HEK293 (cell line): Measurements from ENCODE around the gene VASH2.

Experiments used
- CTCF ChIA-PET: fragments of 350-600 bp; formaldehyde crosslinking; extraction: SDS; loops from one replicate; lab custom pipeline; 2021; ENCODE audit warnings: antibody characterized with exemption; lab: Yijun Ruan, JAX
- POLR2A ChIA-PET: fragments of 300-600 bp; formaldehyde crosslinking; extraction: SDS; loops from one replicate; lab custom pipeline; 2020; ENCODE audit warnings: antibody characterized with exemption, inconsistent platforms; lab: Yijun Ruan, JAX
- H3K27ac ChIP-seq: fragments of 200-500 bp; sonication (Bioruptor generic); 2 replicates; pipeline ENCODE4 v1.5.1; 2014; ENCODE audit warnings: low read depth, low read length, control low read depth, inconsistent platforms; ENCODE audit errors: extremely low read depth
- H3K36me3 ChIP-seq, 2 experiments: fragments of 200-500 bp in 1 of 2; sonication (Bioruptor generic) in 1 of 2; 1 replicate in 1 of 2; 2 replicates in 1 of 2; pipeline ENCODE4 v1.5.1; 2014 to 2017; ENCODE audit warnings: inconsistent platforms in 2 of 2, low read length in 2 of 2; ENCODE audit not compliant: control insufficient read depth in 2 of 2, insufficient read depth in 1 of 2
- H3K4me1 ChIP-seq: fragments of 200-500 bp; sonication (Bioruptor generic); 2 replicates; pipeline ENCODE4 v1.5.1; 2014; ENCODE audit warnings: mild to moderate bottlenecking, low read length, inconsistent platforms; ENCODE audit not compliant: control insufficient read depth, insufficient read depth
- H3K4me3 ChIP-seq: 2 replicates; pipeline ENCODE4 v1.5.1; 2011; ENCODE audit warnings: low read depth, mild to moderate bottlenecking, control low read depth, low read length, moderate library complexity
- H3K9me3 ChIP-seq: fragments of 200-500 bp; sonication (Bioruptor generic); 2 replicates; pipeline ENCODE4 v1.5.1; 2014; ENCODE audit warnings: low read depth, low read length, inconsistent platforms; ENCODE audit not compliant: control insufficient read depth, insufficient read depth
- EGR2 ChIP-seq: fragments of 450-650 bp; formaldehyde crosslinking; IDR thresholded peaks from 2 replicates; pipeline ENCODE4 v1.5.1; 2016; ENCODE audit warnings: low read depth, missing biosample characterization, missing genetic modification characterization
- GLIS1 ChIP-seq: fragments of 450-650 bp; formaldehyde crosslinking; IDR thresholded peaks from 2 replicates; pipeline ENCODE4 v1.5.1; 2016; ENCODE audit warnings: missing biosample characterization, missing genetic modification characterization
- IKZF3 ChIP-seq: fragments of 450-650 bp; IDR thresholded peaks from 2 replicates; pipeline ENCODE4 v1.5.0; 2018; ENCODE audit warnings: missing biosample characterization, mild to moderate bottlenecking, missing genetic modification characterization, moderate library complexity
- KLF10 ChIP-seq: fragments of 450-650 bp; IDR thresholded peaks from 2 replicates; pipeline ENCODE4 v1.5.1; 2018; ENCODE audit warnings: missing biosample characterization, mild to moderate bottlenecking, missing genetic modification characterization
- KLF8 ChIP-seq: fragments of 450-650 bp; formaldehyde crosslinking; IDR thresholded peaks from 2 replicates; pipeline ENCODE4 v1.5.1; 2016; ENCODE audit warnings: missing biosample characterization, missing genetic modification characterization
- KLF9 ChIP-seq: fragments of 450-650 bp; formaldehyde crosslinking; IDR thresholded peaks from 2 replicates; pipeline ENCODE4 v1.5.1; 2016; ENCODE audit warnings: missing biosample characterization, missing genetic modification characterization, low read depth
- MZF1 ChIP-seq: fragments of 450-650 bp; formaldehyde crosslinking; IDR thresholded peaks from 2 replicates; pipeline ENCODE4 v1.5.1; 2017; ENCODE audit warnings: missing biosample characterization, missing genetic modification characterization, borderline replicate concordance
- REPIN1 ChIP-seq: fragments of 450-650 bp; formaldehyde crosslinking; IDR thresholded peaks from 2 replicates; pipeline ENCODE4 v1.5.1; 2017; ENCODE audit warnings: missing biosample characterization, missing genetic modification characterization, low read depth
- ZBTB1 ChIP-seq: fragments of 450-650 bp; formaldehyde crosslinking; IDR thresholded peaks from 2 replicates; pipeline ENCODE4 v1.5.1; 2016; ENCODE audit warnings: missing biosample characterization, missing genetic modification characterization
- ZIC2 ChIP-seq: fragments of 450-650 bp; formaldehyde crosslinking; IDR thresholded peaks from 2 replicates; pipeline ENCODE4 v1.5.1; 2016; ENCODE audit warnings: missing biosample characterization, missing genetic modification characterization
- ZNF121 ChIP-seq: fragments of 450-650 bp; formaldehyde crosslinking; IDR thresholded peaks from 2 replicates; pipeline ENCODE4 v1.5.1; 2016; ENCODE audit warnings: missing biosample characterization, missing genetic modification characterization
- ZNF16 ChIP-seq: fragments of 450-650 bp; formaldehyde crosslinking; IDR thresholded peaks from 2 replicates; pipeline ENCODE4 v1.5.1; 2016; ENCODE audit warnings: low read depth, missing biosample characterization, missing genetic modification characterization
- ZNF202 ChIP-seq: fragments of 450-650 bp; formaldehyde crosslinking; IDR thresholded peaks from 2 replicates; pipeline ENCODE4 v1.5.1; 2016; ENCODE audit warnings: missing biosample characterization, missing genetic modification characterization, borderline replicate concordance
- ZNF335 ChIP-seq: fragments of 450-650 bp; formaldehyde crosslinking; conservative IDR thresholded peaks from 2 replicates; pipeline ENCODE4 v1.5.1; 2016; ENCODE audit warnings: missing biosample characterization, missing genetic modification characterization
- ZNF350 ChIP-seq: fragments of 450-650 bp; formaldehyde crosslinking; IDR thresholded peaks from 2 replicates; pipeline ENCODE4 v1.5.0; 2017; ENCODE audit warnings: missing biosample characterization, mild to moderate bottlenecking, missing genetic modification characterization
- ZNF544 ChIP-seq: fragments of 450-650 bp; formaldehyde crosslinking; IDR thresholded peaks from 2 replicates; pipeline ENCODE4 v1.5.0; 2017; ENCODE audit warnings: missing biosample characterization, missing genetic modification characterization
- ZNF600 ChIP-seq: fragments of 450-650 bp; formaldehyde crosslinking; IDR thresholded peaks from 2 replicates; pipeline ENCODE4 v1.5.1; 2016; ENCODE audit warnings: missing biosample characterization, missing genetic modification characterization
- ZNF658 ChIP-seq: fragments of 450-650 bp; formaldehyde crosslinking; IDR thresholded peaks from 2 replicates; pipeline ENCODE4; 2016; ENCODE audit warnings: missing biosample characterization, missing genetic modification characterization
- ZNF701 ChIP-seq: fragments of 450-650 bp; formaldehyde crosslinking; IDR thresholded peaks from 2 replicates; pipeline ENCODE4 v1.5.1; 2016; ENCODE audit warnings: missing biosample characterization, missing genetic modification characterization
- ZXDB ChIP-seq: fragments of 450-650 bp; formaldehyde crosslinking; IDR thresholded peaks from 2 replicates; pipeline ENCODE4 v1.5.1; 2016; ENCODE audit warnings: missing biosample characterization, missing genetic modification characterization
- TF ChIP-seq, protein P1 (sequence below): fragments of 450-650 bp; formaldehyde crosslinking; IDR thresholded peaks from 2 replicates; pipeline ENCODE4 v1.5.1; 2016; ENCODE audit warnings: missing biosample characterization, missing genetic modification characterization
- TF ChIP-seq, protein P2 (sequence below): fragments of 450-650 bp; formaldehyde crosslinking; IDR thresholded peaks from 2 replicates; pipeline ENCODE4 v1.5.1; 2016; ENCODE audit warnings: missing biosample characterization, missing genetic modification characterization
- TF ChIP-seq, protein P3 (sequence below): fragments of 450-650 bp; formaldehyde crosslinking; IDR thresholded peaks from 2 replicates; pipeline ENCODE4 v1.5.1; 2016; ENCODE audit warnings: missing biosample characterization, missing genetic modification characterization, low read depth
- TF ChIP-seq, protein P4 (sequence below): fragments of 450-650 bp; formaldehyde crosslinking; IDR thresholded peaks from 2 replicates; pipeline ENCODE4 v1.5.1; 2016; ENCODE audit warnings: missing biosample characterization, missing genetic modification characterization

Gene VASH2

DNA sequence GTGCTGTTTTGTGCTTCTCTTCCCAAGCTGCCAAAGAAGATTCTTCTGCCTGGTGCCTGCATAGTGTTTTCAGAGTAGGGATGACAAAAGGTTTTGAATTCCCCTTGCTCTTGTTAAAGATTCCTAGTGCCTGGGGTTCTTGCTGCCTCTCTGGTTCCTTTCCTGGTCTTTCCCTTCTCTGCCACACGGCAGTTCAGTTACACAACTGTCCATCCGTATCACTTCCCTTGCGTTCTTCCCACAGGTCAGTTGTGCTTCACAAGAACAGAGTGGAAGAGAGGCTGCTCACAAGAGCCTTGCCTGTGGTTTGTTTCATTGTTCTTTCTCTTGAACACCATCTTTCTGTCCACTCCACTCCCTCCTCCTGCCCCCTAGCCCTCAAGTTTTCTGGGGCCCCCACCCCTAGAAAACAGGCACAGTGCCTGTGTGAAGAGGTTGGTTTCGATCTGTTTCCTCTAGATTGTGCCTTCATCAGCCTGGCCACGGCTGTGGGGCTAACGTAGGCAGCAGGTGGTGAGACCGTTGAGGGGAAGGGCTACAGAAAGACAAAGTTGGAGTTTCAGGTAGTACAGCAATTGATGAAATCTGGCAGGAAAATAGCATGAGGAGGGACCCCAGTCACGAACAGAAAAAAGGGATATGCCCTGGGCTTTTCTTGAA lies 5.8 kb downstream of the VASH2 start:
- Histone ChIP-seq H3K27ac (no peak overlapping the region), H3K36me3 (peaks cover 0 to 3% of the 10 kb centered on the region in 2 experiments; a peak in 2 of 3 replicates), H3K4me3 (no peak overlapping the region), H3K9me3 (no peaks in the 10 kb centered on the region), H3K4me1 (no peaks in the 10 kb centered on the region)
- TF ChIP-seq ZNF121 (tag by site-specific recombination) (no peak), ZNF600 (tag by site-specific recombination) (peak; percentile 48), ZNF16 (tag by site-specific recombination) (no peak)
- TF ChIP-seq, protein P1, sequence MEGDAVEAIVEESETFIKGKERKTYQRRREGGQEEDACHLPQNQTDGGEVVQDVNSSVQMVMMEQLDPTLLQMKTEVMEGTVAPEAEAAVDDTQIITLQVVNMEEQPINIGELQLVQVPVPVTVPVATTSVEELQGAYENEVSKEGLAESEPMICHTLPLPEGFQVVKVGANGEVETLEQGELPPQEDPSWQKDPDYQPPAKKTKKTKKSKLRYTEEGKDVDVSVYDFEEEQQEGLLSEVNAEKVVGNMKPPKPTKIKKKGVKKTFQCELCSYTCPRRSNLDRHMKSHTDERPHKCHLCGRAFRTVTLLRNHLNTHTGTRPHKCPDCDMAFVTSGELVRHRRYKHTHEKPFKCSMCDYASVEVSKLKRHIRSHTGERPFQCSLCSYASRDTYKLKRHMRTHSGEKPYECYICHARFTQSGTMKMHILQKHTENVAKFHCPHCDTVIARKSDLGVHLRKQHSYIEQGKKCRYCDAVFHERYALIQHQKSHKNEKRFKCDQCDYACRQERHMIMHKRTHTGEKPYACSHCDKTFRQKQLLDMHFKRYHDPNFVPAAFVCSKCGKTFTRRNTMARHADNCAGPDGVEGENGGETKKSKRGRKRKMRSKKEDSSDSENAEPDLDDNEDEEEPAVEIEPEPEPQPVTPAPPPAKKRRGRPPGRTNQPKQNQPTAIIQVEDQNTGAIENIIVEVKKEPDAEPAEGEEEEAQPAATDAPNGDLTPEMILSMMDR (tag by site-specific recombination), result no peak
- ChIA-PET POLR2A (no interaction called here), CTCF (interaction anchor here (0.9 kb wide), 1 partner anchor 11 kb away, joined by 4 read pairs; no protein-coding TSS in a partner anchor)

- no peaks in the 10 kb centered on the region for H3K4me1 ChIP-seq
- no peaks in the 10 kb centered on the region for H3K9me3 ChIP-seq
- H3K36me3 ChIP-seq, result peaks cover 0 to 3% of the 10 kb centered on the region in 2 experiments; a peak in 2 of 3 replicates
- H3K4me3 ChIP-seq, result no peak overlapping the region
- TF ChIP-seq ZNF350 (no peak), EGR2 (tag by site-specific recombination) (0 out of 2 replicates have a peak, but pooled peaks have one; percentile 18), ZXDB (tag by site-specific recombination) (no peak), IKZF3 (tag by site-specific recombination) (no peak)
- TF ChIP-seq, protein P2, sequence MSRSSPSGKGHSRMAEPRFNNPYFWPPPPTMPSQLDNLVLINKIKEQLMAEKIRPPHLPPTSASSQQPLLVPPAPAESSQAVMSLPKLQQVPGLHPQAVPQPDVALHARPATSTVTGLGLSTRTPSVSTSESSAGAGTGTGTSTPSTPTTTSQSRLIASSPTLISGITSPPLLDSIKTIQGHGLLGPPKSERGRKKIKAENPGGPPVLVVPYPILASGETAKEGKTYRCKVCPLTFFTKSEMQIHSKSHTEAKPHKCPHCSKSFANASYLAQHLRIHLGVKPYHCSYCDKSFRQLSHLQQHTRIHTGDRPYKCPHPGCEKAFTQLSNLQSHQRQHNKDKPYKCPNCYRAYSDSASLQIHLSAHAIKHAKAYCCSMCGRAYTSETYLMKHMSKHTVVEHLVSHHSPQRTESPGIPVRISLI (tag by site-specific recombination), result no peak
- POLR2A ChIA-PET, result interaction anchor here (0.9 to 1.2 kb wide), 3 partner anchors 12 to 349 kb away, joined by 3 to 5 read pairs (median 4); partner anchors contain the start of genes ATF3 and FLVCR1
- no peak overlapping the region for H3K27ac ChIP-seq
- CTCF ChIA-PET, result interaction anchor here (0.6 to 1.5 kb wide), 6 partner anchors 11 to 549 kb away, joined by 3 to 8 read pairs (median 3); no protein-coding TSS in a partner anchor
These were observed 7.2 kb downstream of the VASH2 start for GRCh38 chr1:212957546-212957945.

DNA sequence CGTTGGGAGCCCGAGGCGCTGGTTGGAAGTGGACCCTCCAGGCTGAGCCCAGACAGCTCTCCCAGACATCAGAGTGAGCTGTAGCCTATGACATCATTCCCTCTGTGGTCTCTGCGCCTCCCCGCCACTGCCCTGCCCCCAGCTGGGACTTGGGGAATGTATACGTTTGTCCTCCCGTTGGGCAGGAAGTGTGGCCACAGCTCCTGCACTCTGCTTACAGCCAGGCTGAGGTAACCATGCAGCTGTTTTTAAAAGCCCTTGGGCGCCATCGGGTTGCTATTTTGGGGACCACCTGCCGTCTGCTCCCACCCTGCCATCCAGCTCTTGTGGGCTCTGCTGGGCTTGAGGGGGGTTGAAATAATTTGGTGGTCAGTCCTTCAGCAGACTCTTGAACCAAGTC lies 7.8 kb downstream of the VASH2 start:
- Histone ChIP-seq H3K9me3 (no peaks in the 10 kb centered on the region), H3K4me3 (no peak overlapping the region), H3K36me3 (peaks cover 0 to 3% of the 10 kb centered on the region in 2 experiments; a peak in 2 of 3 replicates), H3K27ac (no peak overlapping the region), H3K4me1 (no peaks in the 10 kb centered on the region)
- ChIA-PET POLR2A (interaction anchor here (0.9 to 1.2 kb wide), 3 partner anchors 13 to 350 kb away, joined by 3 to 5 read pairs (median 4); partner anchors contain the start of genes ATF3 and FLVCR1), CTCF (interaction anchor here (0.7 to 1.5 kb wide), 4 partner anchors 10 to 203 kb away, joined by 3 to 8 read pairs (median 6); no protein-coding TSS in a partner anchor)
- TF ChIP-seq ZNF658 (tag by site-specific recombination) (no peak), ZNF701 (tag by site-specific recombination) (no peak), GLIS1 (tag by site-specific recombination) (0 out of 2 replicates have a peak, but pooled peaks have one; percentile 40), ZNF544 (tag by site-specific recombination) (no peak), REPIN1 (tag by site-specific recombination) (no peak), ZIC2 (peak; percentile 71), ZBTB1 (tag by site-specific recombination) (no peak), MZF1 (tag by site-specific recombination) (no peak), ZNF16 (tag by site-specific recombination) (no peak), ZNF202 (tag by site-specific recombination) (no peak), ZNF335 (tag by site-specific recombination) (no peak), KLF8 (tag by site-specific recombination) (no peak), KLF9 (tag by site-specific recombination) (no peak), KLF10 (tag by site-specific recombination) (no peak)
- TF ChIP-seq, protein P3, sequence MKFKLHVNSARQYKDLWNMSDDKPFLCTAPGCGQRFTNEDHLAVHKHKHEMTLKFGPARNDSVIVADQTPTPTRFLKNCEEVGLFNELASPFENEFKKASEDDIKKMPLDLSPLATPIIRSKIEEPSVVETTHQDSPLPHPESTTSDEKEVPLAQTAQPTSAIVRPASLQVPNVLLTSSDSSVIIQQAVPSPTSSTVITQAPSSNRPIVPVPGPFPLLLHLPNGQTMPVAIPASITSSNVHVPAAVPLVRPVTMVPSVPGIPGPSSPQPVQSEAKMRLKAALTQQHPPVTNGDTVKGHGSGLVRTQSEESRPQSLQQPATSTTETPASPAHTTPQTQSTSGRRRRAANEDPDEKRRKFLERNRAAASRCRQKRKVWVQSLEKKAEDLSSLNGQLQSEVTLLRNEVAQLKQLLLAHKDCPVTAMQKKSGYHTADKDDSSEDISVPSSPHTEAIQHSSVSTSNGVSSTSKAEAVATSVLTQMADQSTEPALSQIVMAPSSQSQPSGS (tag by site-specific recombination), result peak; percentile 55; the same call in 1 of the 2 replicates
- TF ChIP-seq, protein P4, sequence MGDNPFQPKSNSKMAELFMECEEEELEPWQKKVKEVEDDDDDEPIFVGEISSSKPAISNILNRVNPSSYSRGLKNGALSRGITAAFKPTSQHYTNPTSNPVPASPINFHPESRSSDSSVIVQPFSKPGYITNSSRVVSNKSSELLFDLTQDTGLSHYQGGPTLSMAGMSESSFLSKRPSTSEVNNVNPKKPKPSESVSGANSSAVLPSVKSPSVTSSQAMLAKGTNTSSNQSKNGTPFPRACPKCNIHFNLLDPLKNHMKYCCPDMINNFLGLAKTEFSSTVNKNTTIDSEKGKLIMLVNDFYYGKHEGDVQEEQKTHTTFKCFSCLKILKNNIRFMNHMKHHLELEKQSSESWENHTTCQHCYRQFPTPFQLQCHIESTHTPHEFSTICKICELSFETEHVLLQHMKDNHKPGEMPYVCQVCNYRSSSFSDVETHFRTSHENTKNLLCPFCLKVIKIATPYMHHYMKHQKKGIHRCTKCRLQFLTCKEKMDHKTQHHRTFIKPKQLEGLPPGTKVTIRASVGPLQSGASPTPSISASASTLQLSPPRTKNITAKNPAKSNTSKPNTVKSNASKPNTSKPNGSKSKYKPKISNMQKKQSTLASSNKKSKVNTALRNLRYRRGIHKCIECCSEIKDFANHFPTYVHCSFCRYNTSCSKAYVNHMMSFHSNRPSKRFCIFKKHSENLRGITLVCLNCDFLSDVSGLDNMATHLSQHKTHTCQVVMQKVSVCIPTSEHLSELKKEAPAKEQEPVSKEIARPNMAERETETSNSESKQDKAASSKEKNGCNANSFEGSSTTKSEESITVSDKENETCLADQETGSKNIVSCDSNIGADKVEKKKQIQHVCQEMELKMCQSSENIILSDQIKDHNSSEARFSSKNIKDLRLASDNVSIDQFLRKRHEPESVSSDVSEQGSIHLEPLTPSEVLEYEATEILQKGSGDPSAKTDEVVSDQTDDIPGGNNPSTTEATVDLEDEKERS (tag by site-specific recombination), result no peak
